Measurements from ENCODE around the gene GRM1.

GRM1 gene

DNA sequence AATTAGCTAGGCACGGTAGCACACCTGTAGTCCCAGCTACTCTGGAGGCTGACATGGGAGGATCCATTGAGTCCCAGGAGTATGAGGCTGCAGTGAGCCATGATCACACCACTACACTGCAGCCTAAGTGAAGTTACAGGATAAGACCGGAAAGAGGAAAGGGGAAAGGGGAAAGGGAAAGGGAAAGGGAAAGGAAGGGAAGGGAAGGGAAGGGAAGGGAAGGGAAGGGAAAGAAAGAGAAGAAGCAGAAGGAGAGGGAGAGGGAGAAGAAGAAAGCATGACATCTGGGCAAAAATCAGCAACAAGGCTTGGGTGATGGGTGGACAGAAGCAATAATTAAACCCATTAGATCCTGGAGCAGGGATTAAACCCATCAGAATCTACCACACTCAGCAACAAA, 413.0 kb downstream of the GRM1 start:
- TF ChIP-seq SPI1 (IDR thresholded peaks at IDR 0.05; ENCODE audit: borderline replicate concordance, low read depth): no peak
- TF ChIP-seq GABPA (IDR thresholded peaks at IDR 0.05; ENCODE audit: low read depth): no peak
- TF ChIP-seq, protein P1, sequence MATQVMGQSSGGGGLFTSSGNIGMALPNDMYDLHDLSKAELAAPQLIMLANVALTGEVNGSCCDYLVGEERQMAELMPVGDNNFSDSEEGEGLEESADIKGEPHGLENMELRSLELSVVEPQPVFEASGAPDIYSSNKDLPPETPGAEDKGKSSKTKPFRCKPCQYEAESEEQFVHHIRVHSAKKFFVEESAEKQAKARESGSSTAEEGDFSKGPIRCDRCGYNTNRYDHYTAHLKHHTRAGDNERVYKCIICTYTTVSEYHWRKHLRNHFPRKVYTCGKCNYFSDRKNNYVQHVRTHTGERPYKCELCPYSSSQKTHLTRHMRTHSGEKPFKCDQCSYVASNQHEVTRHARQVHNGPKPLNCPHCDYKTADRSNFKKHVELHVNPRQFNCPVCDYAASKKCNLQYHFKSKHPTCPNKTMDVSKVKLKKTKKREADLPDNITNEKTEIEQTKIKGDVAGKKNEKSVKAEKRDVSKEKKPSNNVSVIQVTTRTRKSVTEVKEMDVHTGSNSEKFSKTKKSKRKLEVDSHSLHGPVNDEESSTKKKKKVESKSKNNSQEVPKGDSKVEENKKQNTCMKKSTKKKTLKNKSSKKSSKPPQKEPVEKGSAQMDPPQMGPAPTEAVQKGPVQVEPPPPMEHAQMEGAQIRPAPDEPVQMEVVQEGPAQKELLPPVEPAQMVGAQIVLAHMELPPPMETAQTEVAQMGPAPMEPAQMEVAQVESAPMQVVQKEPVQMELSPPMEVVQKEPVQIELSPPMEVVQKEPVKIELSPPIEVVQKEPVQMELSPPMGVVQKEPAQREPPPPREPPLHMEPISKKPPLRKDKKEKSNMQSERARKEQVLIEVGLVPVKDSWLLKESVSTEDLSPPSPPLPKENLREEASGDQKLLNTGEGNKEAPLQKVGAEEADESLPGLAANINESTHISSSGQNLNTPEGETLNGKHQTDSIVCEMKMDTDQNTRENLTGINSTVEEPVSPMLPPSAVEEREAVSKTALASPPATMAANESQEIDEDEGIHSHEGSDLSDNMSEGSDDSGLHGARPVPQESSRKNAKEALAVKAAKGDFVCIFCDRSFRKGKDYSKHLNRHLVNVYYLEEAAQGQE (IDR thresholded peaks at IDR 0.05; ENCODE audit: insufficient replicate concordance, low read depth): no peak
- TF ChIP-seq, protein P2, sequence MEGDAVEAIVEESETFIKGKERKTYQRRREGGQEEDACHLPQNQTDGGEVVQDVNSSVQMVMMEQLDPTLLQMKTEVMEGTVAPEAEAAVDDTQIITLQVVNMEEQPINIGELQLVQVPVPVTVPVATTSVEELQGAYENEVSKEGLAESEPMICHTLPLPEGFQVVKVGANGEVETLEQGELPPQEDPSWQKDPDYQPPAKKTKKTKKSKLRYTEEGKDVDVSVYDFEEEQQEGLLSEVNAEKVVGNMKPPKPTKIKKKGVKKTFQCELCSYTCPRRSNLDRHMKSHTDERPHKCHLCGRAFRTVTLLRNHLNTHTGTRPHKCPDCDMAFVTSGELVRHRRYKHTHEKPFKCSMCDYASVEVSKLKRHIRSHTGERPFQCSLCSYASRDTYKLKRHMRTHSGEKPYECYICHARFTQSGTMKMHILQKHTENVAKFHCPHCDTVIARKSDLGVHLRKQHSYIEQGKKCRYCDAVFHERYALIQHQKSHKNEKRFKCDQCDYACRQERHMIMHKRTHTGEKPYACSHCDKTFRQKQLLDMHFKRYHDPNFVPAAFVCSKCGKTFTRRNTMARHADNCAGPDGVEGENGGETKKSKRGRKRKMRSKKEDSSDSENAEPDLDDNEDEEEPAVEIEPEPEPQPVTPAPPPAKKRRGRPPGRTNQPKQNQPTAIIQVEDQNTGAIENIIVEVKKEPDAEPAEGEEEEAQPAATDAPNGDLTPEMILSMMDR (IDR thresholded peaks at IDR 0.05; ENCODE audit: insufficient read depth, low read length): no peak
- TF ChIP-seq POLR2AphosphoS5 (IDR thresholded peaks at IDR 0.05; ENCODE audit: low read depth): no peak
- DNase-seq (ENCODE audit: low read depth in 1 of 2, low spot score in 1 of 2): no peak
- Histone ChIP-seq H3K27me3 (ENCODE audit: insufficient read depth, poor library complexity, severe bottlenecking) (no peaks in the 10 kb centered on the region), H3K27ac (replicated peaks) (no peak overlapping the region), H3K4me3 (replicated peaks; ENCODE audit: insufficient read depth, low read length) (no peak overlapping the region)

DNA sequence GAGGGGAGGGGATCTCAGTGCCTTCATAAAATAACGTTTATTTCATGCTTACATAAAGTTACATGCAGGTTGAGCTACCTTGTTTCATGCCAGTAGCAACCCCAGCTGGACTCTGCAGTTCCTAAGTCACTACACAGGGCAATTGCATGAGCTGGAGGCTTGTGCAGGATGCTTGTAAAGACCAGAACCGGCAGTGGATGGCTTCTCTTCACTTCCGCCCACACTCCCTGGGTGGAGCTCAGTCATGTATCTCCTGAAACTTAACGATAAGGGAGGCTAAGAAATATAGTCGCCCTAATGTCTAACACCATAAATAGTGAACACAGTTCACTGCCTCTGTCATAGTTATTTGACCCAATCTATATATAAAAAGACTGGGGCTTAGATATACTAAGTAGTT, 415.3 kb downstream of the GRM1 start:
- no peak overlapping the region for H3K4me3 ChIP-seq (replicated peaks; ENCODE audit: insufficient read depth, low read length)
- no peak for DNase-seq (ENCODE audit: low read depth in 1 of 2, low spot score in 1 of 2)
- H3K27ac ChIP-seq (replicated peaks): no peak overlapping the region
- TF ChIP-seq, protein P1 (IDR thresholded peaks at IDR 0.05; ENCODE audit: insufficient replicate concordance, low read depth): no peak
- TF ChIP-seq SPI1 (IDR thresholded peaks at IDR 0.05; ENCODE audit: borderline replicate concordance, low read depth) (no peak), GABPA (IDR thresholded peaks at IDR 0.05; ENCODE audit: low read depth) (no peak), POLR2AphosphoS5 (IDR thresholded peaks at IDR 0.05; ENCODE audit: low read depth) (no peak)
- TF ChIP-seq, protein P2 (IDR thresholded peaks at IDR 0.05; ENCODE audit: insufficient read depth, low read length): no peak
- H3K27me3 ChIP-seq (ENCODE audit: insufficient read depth, poor library complexity, severe bottlenecking): no peaks in the 10 kb centered on the region

DNA sequence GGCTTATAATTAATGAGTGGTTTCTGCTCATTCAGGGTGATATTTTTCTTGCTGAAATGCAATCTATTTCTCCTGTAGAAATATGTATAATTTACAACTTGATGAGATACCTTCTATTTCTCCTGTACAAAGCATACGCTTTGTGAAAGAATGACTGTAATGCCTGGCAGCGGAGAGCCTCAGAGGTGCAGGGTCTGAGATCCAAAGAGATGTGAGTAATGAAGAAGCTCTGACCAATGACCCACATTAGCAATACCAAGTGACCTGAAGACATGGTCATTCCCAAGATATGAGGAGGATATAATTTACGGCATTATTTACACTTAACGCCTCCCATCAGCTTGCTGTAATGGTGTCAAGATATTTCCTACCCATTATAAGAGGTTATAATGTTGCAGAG, 416.4 kb downstream of the GRM1 start:
- TF ChIP-seq GABPA (IDR thresholded peaks at IDR 0.05; ENCODE audit: low read depth): no peak
- TF ChIP-seq, protein P1 (IDR thresholded peaks at IDR 0.05; ENCODE audit: insufficient replicate concordance, low read depth): no peak
- no peak for TF ChIP-seq POLR2AphosphoS5 (IDR thresholded peaks at IDR 0.05; ENCODE audit: low read depth)
- no peak for TF ChIP-seq SPI1 (IDR thresholded peaks at IDR 0.05; ENCODE audit: borderline replicate concordance, low read depth)
- TF ChIP-seq, protein P2 (IDR thresholded peaks at IDR 0.05; ENCODE audit: insufficient read depth, low read length): no peak
- Histone ChIP-seq H3K4me3 (replicated peaks; ENCODE audit: insufficient read depth, low read length) (no peak overlapping the region), H3K27ac (replicated peaks) (no peak overlapping the region), H3K27me3 (ENCODE audit: insufficient read depth, poor library complexity, severe bottlenecking) (no peaks in the 10 kb centered on the region)
- no peak for DNase-seq (ENCODE audit: low read depth in 1 of 2, low spot score in 1 of 2)

All from HL-60 (cell line).